HG02981 (cell line): ENCODE results near the gene PHAF1.

Source experiments
- ATAC-seq: cut with Tn5 transposase; IDR thresholded peaks from one replicate; pipeline ENCODE4 v1.9.1; 2021; ENCODE audit warnings: mild to moderate bottlenecking, moderate library complexity; ENCODE audit not compliant: unreplicated experiment

The PHAF1 gene

DNA sequence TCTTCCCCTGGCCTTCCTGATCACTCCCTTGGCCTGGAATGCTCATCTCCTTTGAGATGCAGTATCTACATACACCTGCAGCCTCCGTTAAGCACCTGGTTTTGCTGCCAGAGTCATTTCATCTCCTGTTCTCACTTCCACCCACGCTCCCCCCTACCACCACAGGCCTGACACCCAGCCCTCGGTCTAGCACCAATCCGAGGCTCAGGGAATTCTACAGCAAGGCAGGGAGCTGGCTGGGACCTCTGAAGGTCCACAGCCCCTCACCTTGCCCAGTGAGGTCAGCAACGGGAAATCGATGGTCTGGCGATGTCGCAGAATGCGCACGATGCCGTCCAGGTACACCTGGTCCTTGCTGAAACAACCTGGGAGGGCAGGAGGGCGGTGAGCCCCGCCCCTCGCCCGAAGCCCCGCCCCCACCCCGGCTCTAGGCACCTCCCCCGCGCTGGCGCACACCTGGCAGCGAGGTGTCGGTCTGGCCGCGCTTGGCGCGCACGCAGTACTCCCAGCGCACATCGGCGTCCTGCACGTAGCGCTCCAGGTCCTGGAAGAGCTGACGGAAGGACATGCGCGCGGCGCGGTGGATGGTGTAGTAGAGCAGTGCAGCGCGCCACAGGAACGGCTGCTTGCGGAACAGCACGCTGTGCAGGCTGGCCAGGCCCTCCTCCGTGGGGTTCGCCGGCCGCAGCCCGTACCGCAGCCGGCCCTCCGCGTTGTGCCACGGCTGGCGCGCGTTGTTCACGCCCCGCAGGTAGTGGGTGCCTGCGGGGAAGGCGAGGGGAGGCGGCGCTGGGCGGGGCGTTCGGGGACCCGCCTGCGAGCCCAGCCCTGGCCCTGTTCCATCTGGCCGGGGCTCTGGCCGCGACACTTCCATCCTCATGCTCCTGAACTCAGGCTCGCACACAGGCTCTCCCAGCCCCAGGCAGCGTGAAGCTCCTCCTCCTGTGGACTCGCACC, 68.3 kb downstream of the PHAF1 start:
- no peak for ATAC-seq

DNA sequence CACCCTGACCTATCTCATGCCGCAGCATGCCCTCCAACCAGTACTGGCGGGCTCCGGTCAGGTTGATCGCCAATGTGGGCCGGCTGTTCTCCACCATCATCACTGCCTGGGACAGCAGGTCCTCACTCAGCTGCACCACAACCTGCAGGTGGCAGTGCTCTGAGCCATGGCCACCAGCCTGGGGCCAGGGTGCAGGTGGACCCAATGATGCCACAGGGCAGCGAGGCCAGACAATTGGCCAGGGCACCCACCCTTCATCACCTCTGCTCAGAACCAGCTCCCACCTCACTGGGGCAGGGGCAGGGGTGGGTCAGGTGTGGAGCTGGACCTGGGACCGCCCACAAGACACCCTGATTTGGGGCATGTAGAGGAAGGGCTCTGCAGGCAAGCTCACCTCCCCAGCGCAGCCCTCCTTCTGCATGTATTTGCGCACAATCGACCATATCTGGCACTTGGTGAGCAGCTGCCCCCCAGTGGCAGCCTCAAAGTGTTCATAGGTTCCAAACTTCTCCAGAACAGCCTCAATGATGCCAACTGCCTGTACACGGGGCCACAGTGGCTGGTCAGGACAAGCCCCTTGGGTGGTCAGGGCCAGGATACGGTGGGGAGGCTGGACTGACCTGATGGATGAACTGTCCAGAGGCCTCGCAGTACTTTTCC, 69.8 kb downstream of the PHAF1 start:
- ATAC-seq = no peak

DNA sequence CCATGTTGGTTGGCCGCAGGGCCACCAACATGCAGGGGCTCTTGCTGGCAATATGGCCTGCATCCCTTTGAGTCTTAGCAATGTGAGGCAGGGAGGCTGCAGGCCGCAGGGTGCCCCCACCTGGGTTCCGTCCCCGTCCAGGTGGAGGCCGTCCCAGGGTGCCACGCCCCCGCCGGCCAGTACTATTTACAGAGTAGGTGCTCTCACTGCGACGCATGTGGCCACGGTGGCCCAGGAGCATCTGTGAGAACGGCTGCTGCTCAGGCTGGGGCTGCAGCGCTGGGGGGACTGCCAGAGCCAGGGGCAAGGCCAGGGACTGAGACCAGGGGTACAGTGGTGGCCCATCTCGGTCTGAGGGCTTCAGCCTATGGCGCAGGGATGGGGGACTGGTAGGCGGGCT, 70.4 kb downstream of the PHAF1 start:
- no peak for ATAC-seq

DNA sequence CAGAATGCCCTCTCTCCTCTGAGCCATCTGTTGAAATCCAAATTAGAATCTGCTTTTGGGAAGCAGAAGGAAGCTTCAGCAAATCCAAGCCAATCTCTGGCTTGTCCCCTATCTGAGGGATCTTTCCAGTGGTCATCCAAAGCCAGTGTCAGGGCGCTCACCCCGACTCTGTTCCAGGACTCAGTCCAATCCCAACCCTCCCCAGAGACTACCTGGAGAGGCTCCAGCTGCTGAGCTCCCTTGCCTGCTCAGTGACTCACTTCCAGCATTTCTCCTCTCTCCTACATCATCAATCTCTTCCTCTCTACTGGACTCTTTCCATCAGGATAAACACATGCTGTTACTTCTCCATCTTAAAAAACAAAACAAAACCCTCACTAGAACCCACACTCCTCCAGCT, 71.6 kb downstream of the PHAF1 start:
- ATAC-seq = no peak

DNA sequence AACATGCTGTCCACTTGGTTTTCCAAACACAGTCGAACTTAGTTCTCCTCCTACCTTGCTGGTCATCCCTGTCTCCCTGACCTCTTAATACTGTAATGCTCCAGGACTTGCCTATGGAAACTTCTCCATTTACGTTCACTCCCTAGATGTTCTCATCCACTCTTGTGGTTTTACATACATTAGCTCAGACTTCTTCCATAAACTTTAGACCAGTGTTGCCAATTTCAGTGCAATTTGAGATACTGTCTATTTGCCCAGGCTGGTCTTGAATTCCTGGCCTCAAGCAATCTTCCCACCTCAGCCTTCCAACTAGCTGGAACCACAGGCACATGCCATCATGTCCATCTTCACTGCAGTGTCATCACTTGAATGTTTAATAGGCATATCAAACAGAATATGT, 72.5 kb downstream of the PHAF1 start:
- no peak for ATAC-seq

DNA sequence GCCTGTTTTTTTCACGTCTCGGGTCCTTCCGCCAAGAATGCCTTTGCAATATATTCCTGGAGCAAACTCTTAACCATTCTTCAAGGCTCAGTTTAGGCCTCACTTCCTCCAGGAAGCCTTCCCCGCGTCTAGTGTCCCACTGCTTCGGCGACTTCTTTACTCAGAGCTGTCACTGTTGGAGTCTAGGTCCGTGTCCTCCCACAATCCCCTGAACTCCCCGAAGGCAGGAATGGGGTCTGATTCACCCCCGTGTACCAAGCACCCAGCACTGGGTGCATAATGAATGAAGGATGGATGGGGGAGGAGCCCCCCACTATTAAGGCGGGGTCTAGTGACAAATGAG, 73.5 kb downstream of the PHAF1 start:
- ATAC-seq = no peak

DNA sequence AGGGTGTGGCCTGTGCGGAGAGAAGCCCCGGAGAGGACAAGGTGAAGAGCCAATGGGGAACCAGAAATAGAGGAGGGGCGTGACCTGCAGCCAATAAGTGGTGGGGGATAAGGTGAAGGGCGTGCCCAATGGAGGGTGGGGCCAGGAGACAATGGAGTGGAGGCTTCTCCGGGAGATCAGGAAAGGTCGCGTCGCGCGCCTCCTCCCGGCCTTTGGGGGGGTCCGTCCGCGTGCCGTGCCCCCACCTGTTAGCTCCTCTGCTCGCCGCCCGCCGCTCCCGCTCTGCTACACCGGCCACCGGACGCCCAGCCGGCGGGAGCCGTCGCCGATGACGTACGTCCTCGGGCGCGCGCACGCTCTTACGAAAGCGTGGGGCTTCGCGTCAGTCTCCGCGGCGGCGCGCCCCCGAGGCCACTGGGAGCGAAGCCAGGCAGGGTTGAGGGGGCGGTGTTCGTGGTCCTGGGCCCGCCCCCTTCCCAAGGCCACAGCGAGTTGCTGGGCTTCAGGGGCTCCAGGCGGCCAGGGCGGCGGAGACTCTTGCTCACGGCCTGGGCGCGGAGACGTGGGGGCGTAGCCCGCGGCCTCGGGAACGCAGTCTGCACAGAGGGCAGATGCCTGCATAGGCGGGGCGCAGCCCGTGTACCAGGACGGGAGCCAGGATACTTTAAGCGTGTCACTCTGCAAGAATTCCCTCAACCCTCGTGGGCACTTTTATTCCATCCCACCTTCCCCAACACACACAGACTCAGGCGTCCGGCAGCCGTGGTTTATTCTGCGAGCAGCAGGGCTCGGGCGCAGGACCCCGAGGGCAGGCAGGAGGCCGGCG, 74.1 kb downstream of the PHAF1 start, which contains the start of gene MATCAP1:
Gene MATCAP1, minus strand, starts transcription at position 337 of the 826 bp plus-strand sequence. CDS start 3,353 bp downstream, outside the sequence.
- ATAC-seq = peak; percentile 90

DNA sequence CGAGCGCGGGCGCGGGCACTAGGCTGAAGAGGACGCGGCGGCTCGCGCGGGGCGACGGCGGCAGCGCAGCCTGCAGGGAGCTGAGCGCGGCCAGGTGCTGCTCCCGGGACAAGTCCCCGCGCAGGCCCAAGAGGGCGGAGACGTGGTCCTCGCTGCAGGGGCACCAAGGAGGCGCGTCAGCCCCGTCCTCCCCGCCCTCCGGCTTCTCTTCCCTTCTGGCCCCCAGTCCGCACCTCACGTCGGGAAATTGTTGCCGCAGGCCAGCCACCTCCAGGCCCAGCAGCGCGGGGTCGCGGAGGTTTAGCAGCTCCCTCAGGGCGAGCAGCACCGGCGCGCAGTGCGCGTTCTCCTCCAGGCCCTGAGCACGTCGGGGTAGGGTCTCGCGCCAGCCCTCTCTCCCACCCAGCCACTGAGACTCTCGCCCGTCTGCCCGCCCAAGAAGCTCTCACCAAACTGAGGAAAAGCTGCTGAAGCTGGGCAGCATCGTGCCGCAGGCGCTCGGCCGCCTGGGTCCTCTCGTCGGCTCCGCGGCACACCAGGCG, 74.8 kb downstream of the PHAF1 start:
- ATAC-seq = peak; percentile 2

DNA sequence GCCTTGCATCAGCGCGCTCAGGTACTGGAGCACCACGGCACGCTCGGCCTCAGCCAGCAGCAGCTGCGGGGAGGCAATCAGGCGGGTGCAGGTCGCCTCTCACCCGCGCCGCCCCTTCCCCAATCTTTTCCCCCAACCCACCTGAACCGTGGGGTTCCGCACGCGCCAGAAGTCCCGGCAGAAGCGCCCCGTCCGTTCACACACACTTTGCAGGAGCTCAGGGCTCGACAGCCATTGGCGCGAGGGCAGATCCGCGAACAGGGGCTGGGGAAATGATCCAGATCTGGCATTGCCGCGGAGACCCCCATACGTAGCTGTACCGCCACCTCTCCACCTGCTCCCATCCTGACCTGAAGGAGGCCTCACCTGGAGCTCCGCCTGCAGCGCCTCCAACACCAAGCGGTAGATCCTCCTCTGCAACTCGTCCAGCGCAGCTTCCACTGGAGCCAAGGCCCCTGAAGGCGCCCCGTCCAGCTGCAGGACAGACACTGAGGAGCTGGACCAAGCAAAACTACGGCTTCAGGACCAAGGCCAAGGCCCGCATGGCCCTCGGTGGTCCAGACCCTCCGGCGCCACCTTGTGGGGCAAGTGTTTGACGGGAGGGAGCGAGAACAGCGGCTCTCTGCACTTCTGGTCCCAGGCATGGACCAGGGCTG, 75.4 kb downstream of the PHAF1 start:
- no peak for ATAC-seq

DNA sequence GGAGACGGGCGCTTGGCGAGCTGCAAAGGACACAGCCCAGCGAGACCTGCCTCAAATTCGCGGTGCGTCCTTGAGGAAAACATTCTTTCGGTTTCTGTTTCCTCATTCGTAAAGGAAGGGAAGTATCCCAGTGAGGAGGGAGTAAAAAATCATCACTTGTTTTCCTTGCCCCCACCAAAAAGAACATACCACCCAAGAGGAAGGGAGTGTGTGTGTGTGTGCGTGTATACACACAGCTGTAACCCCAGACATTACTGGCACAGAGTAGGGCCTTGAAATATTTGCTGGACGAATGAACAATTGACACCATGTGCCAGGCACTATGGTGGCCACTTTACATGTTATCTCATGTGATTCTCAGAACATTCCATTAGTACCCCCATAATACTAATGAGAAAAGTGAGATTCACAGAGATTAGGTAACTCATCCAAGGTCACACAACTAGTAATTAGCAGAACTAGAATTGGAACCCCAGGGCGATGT, 76.0 kb downstream of the PHAF1 start:
- ATAC-seq = no peak

DNA sequence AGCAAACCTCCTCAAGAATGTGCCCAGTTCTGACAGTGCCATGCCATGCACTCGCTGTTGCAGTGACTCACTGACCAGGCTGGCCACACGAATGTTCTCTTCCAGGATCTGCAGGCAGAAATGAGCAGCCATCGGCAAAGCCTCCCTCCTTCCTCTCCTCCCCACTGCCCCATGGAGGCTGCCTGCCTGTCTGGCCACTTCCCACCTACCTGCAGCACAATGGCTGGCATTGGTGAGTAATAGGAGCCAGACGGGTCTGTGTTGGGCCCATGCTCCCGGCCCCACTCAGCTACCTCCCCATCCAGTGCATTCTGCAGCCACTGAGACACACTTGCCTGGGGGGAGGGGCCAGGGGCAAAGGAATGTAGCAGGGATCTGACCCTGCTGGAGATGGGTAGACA, 76.8 kb downstream of the PHAF1 start:
- no peak for ATAC-seq

DNA sequence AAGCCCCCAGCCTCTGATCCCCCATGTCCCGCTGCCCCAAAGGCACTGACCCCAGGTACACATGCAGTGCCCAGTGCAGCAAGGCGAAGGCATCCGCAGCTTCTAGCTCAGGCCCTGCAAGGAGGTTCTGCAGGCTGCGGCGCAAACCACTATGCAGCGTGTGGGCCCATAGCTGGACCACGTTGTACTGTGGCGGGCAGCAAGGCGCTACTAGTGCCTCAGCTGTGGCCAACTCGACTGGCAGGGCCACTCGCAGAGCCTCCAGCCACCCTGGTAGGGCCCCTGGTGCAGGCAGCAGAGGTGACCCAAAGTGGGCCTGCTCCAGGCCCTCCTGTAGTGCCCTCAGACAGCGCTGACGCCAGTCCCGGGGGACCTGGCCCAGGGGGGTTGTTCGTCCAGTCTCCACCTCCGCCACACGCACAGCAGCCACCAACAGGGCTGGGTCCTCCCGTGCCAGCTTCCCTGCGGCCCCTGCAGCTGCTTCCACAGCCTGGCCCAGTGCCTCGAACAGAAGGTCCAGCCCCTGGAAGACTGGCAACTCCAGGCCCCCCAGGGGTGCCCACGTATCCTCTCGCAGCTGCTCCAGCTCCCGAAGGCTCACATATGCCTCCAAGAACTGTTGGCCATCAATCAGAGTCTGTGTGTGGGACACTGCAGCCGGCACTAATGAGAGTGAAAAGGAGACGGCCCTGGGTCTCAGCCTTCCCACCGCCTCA, 77.6 kb downstream of the PHAF1 start:
- no peak for ATAC-seq

DNA sequence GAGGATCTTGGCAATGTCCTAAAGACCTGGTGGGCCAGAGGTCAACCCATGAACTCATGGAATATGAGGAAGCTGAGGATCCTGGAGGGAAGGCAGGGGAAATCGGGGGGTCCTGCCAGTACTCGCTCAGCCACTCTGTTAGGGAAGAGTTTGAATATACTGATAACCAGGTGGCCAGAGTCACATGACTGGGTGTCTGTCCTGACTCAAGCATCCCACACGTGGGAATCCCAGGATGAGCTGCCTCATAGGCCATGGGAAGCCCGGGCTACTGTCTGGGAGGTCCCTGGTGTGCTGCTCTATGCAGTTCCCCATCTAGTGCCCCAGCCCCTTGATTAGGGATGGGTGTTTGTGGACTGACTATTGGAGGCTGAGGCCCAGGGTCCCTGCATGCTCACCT, 78.6 kb downstream of the PHAF1 start:
- ATAC-seq = no peak

DNA sequence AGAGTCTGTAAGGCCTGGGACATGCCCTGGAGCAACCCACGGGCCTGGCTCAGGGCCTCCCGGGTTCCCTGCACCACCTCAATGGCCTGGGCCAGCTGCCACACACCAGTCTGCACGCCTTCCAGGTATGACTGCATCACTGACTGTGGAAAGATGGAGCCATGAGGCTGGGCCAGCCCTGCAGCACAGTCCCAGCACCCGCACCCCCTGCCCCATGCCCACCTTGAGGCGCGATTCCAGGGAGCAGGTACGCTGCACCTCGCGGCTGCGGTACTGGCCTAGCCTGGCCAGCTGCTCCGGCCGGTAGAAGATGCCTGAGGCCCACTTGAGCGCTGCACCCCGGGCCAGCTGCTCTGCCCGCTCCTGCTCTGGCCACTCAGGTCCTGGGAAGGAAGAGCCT, 79.1 kb downstream of the PHAF1 start:
- no peak for ATAC-seq

DNA sequence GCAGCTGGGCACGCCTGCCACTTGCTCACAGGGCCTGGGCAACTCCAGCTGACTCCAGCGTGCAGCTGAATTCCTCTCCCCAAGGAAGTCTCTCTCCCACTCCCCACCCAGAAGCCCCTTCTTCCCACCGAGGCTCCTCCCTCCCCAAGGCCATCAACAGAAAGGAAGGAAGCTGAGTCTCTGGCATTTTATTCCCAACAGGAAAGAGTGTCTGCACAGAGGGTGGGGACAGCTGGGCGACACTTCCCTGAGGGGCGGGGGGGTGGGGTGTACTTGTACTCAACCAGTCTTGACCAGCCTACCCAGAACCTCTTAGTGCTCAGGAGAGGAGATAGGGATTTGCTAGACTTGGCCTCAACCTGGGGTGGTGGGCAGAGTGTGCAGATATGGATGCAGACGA, 80.3 kb downstream of the PHAF1 start, which contains the start of gene EXOC3L1:
Gene EXOC3L1, minus strand, starts transcription at position 96 of the 400 bp plus-strand sequence. CDS start 460 bp downstream, outside the sequence.
- ATAC-seq = no peak

DNA sequence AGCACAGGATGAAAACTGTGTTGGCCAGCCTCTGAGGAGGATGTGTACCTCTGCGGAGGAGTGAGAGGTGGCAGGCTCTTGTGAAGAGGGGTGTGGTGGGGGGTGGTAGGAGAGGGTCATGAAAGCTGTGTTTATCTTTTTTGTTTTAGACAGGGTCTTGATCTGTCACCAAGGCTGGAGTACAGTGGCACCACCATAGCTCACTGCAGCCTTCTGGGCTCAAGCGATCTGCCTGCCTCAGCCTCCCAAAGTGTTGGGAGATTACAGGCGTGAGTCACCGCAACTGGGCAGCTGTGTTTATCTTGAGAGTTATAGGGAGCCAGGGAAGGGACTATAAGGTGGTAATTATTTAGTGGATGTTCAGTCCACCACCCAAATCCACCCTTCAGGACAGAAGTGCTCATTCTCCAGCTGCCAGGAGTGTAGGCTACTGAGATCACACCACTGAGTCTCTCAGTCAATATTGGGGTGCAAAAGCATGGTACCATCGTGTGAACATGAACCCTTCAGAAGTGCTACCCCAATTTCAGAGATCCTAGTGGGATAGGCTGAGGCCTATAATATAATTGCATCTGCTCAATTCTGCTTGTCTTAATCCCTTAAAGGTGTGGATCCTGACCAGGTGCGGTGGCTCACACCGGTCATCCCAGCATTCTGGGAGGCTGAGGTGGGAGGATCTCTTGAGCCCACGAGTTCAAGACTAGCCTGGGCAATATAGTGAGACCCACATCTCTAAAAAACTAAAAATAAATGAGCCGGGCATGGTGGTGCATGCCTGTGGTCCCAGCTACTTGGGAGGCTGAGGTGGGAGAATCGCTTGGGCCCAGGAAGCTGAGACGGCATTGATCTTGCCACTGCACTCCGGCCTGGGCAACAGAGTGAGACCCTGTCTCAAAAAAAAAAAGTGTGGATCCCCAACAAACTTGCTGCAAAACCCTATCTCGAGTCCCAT, 81.0 kb downstream of the PHAF1 start:
- no peak for ATAC-seq

DNA sequence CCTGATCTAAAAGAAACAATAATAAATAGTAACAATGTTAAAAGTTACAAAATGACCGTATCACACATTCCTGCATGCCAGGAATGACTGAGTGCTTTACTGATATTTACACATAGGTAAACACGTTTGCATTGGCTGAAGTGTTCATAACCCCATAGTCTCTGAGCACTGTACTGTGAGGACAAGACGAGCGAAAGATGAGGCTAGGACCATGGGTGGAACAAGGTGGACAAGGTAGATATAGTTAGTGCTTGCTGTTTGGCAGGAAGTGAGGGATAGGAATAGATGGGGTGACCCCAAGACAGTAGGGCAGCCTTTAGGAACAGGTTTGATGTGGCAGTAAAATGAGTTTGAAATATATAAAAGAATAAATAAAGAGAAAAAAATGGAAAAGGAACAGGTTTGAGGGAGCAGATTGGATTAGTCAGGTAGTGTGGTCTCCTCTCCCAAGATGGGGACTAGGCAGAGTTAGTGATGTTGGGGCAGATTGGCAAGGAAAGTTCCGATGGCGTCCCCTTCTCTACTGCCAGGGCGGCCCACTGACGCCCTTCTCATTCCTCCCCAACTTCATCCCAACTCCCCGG, 81.8 kb downstream of the PHAF1 start:
- ATAC-seq = no peak
